Gastrocnemius medialis (tissue), 4 donors: ENCODE results near the gene MON2. TPM values are rescaled to one million over a fixed set of nuclear protein-coding genes. Genes with fewer than 3 reads are reported as not detected.

Experiments
- ATAC-seq, 2 donors: fragments of 150-250 bp; one replicate each; pipeline ENCODE4 v1.9.1; 2016
- DNase-seq, 2 donors: peaks; one replicate each; pipeline ENCODE4 v3.0.0-alpha.2; 2019
- H3K27ac ChIP-seq, 4 donors: fragments of 200-600 bp; sonication (generic); 1 replicate in 1 of 4; 2 replicates in 3 of 4; pipeline ENCODE4 v1.5.1; 2016 to 2018; ENCODE audit warnings: mild to moderate bottlenecking in 2 of 4, moderate library complexity in 1 of 4
- H3K27me3 ChIP-seq, 3 donors: fragments of 200-600 bp; sonication (generic) in 2 of 3; 1 replicate in 1 of 3; 2 replicates in 2 of 3; pipeline versions ENCODE4 v1.5.1 to v1.6.0; 2016 to 2019; ENCODE audit warnings: mild to moderate bottlenecking in 1 of 3, moderate library complexity in 1 of 3
- H3K36me3 ChIP-seq, 2 donors: fragments of 200-600 bp; sonication (generic) in 1 of 2; one replicate each; pipeline ENCODE4 v1.5.1; 2017 to 2018
- H3K4me1 ChIP-seq, 2 donors: fragments of 200-600 bp; sonication (generic) in 1 of 2; one replicate each; pipeline ENCODE4 v1.5.1; 2016 to 2017; ENCODE audit warnings: mild to moderate bottlenecking in 2 of 2
- H3K4me3 ChIP-seq, 4 donors: fragments of 200-600 bp; sonication (generic) in 3 of 4; 1 replicate in 1 of 4; 2 replicates in 3 of 4; pipeline ENCODE4 v1.5.1; 2016 to 2019; ENCODE audit warnings: mild to moderate bottlenecking in 2 of 4
- H3K9me3 ChIP-seq, 3 donors: fragments of 200-600 bp; sonication (generic) in 2 of 3; 1 replicate in 1 of 3; 2 replicates in 2 of 3; pipeline ENCODE4 v1.5.1; 2016 to 2019
- POLR2A ChIP-seq, 2 donors: fragments of 450-650 bp; IDR thresholded peaks; one replicate each; pipeline ENCODE4 v1.6.1; 2017; ENCODE audit warnings: antibody characterized with exemption in 2 of 2, mild to moderate bottlenecking in 2 of 2, moderate library complexity in 2 of 2
- in situ Hi-C, 4 donors: fragments of 200-750 bp; cut with MboI; loops; one replicate each; pipeline versions ENCODE4 v1.15.0 to v1.8.0; 2017; ENCODE audit warnings: low sequenced_read_pairs in 4 of 4
- intact Hi-C: fragments of 100-400 bp; cut with DNase I; formaldehyde crosslinking; loops from one replicate; pipeline ENCODE4 v1.15.1; 2023; ENCODE audit warnings: low total_unique reads
- total RNA-seq, 4 donors: library from RNA; depleted of rRNA; stranded (reverse); fragments of >200 nt; gene quantifications; one replicate each; pipeline versions ENCODE4 v1.1.0 to v1.2.3, GENCODE V29; 2016
- TF ChIP-seq, protein P1 (sequence below), 5 experiments: fragments of 450-650 bp in 3 of 5; fragments of 200-600 bp in 2 of 5; sonication (generic) in 2 of 5; IDR thresholded peaks in 4 of 5; conservative IDR thresholded peaks in 1 of 5; 1 replicate in 4 of 5; 2 replicates in 1 of 5; pipeline ENCODE4 v1.5.1; 2016 to 2019; ENCODE audit warnings: antibody characterized with exemption in 5 of 5, mild to moderate bottlenecking in 3 of 5, moderate library complexity in 3 of 5

Gene MON2
- total RNA-seq, 4 donors from 2014 or later = 9.2 to 57.2 (median 12.9) TPM

DNA sequence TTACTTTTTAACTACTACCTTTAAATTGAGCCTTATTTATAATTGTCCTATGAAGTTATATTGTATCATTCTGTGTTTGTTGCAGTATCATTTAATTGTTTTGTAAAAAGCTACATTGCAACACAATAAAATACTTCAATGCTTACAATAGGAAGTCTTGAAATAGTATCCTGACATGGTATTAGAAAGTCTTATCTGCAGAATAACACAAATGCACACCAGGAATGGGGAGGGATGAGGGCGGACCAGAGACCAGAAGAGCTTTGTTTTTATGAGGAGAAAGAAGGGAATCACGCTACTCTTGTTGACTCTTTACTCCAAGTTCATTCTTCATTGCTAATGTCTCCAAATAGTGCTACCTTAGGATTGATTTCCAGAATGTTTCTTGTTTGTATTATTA is 120.2 kb downstream of the MON2 start:
- Histone ChIP-seq H3K9me3 (no peaks in the 10 kb centered on the region), H3K27ac (no peak overlapping the region), H3K36me3 (peaks cover 0 to 17% of the 10 kb centered on the region in 2 donors), H3K27me3 (no peaks in the 10 kb centered on the region), H3K4me1 (no peaks in the 10 kb centered on the region), H3K4me3 (no peak overlapping the region)
- intact Hi-C loops (no loop called here), in situ Hi-C loops (loop anchor here in 2 of 4 donors (10.0 to 25.0 kb wide), 2 partner anchors 208 to 325 kb away; partner anchors contain the start of gene USP15 (in 1 of the 2))
- ATAC-seq (no peak), DNase-seq (no peak)
- no peak for TF ChIP-seq POLR2A (IDR thresholded peaks at IDR 0.05)
- TF ChIP-seq, protein P1, sequence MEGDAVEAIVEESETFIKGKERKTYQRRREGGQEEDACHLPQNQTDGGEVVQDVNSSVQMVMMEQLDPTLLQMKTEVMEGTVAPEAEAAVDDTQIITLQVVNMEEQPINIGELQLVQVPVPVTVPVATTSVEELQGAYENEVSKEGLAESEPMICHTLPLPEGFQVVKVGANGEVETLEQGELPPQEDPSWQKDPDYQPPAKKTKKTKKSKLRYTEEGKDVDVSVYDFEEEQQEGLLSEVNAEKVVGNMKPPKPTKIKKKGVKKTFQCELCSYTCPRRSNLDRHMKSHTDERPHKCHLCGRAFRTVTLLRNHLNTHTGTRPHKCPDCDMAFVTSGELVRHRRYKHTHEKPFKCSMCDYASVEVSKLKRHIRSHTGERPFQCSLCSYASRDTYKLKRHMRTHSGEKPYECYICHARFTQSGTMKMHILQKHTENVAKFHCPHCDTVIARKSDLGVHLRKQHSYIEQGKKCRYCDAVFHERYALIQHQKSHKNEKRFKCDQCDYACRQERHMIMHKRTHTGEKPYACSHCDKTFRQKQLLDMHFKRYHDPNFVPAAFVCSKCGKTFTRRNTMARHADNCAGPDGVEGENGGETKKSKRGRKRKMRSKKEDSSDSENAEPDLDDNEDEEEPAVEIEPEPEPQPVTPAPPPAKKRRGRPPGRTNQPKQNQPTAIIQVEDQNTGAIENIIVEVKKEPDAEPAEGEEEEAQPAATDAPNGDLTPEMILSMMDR (IDR thresholded peaks at IDR 0.05 in 4 of 5, conservative IDR thresholded peaks at IDR 0.05 in 1 of 5) = no peak

DNA sequence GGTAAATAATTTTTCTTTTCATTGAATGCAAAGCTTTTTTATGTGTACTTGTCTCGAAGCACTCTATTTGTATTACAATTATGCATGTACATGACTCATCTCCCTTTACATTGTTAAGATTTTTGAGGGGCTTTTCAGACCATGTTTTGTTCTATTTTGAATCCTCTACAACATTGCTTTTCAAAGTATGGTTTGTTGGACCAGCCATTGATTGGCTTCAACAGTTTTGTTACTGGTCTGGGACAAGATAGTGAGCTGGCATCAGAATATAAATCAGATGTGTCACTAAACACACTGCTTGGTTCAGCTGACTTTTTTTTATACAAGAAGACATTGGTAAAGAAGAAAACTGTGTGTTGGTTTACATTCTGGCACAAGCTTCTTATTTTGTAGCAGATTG is 122.3 kb downstream of the MON2 start:
- TF ChIP-seq POLR2A (IDR thresholded peaks at IDR 0.05) = no peak
- TF ChIP-seq, protein P1 (IDR thresholded peaks at IDR 0.05 in 4 of 5, conservative IDR thresholded peaks at IDR 0.05 in 1 of 5) = no peak
- no peak for ATAC-seq
- H3K27ac ChIP-seq = no peak overlapping the region
- no peaks in the 10 kb centered on the region for H3K27me3 ChIP-seq
- no peak overlapping the region for H3K4me3 ChIP-seq
- peaks cover 3 to 22% of the 10 kb centered on the region in 2 donors for H3K36me3 ChIP-seq
- no peak for DNase-seq
- intact Hi-C loops (no loop called here), in situ Hi-C loops (loop anchor here in 2 of 4 donors (10.0 to 25.0 kb wide), 2 partner anchors 206 to 327 kb away; partner anchors contain the start of gene USP15 (in 1 of the 2))
- no peaks in the 10 kb centered on the region for H3K4me1 ChIP-seq
- no peaks in the 10 kb centered on the region for H3K9me3 ChIP-seq

DNA sequence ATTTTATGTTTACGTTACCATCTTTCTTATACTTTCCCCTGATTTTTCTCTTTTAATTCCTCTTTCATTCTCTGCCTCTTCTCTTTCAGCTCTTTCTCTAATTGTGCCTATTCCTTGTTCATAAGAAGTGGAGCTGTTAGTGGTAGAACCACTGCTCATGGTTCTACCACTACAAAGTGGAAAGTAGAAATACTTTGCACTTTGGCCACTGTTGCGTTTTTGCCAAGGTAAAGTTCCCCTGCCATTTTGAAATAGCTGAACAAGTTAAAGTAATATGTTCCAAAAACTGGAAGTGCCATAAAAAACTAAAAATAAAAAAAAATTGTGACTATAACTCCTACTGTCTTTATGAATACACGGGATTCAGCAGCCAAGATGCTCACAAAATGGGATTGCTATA is 130.6 kb downstream of the MON2 start:
- intact Hi-C loops = no loop called here
- Histone ChIP-seq H3K4me1 (peaks cover 3 to 7% of the 10 kb centered on the region in 2 donors), H3K27ac (no peak overlapping the region), H3K27me3 (no peaks in the 10 kb centered on the region), H3K4me3 (no peak overlapping the region), H3K36me3 (peaks cover 3 to 5% of the 10 kb centered on the region in 2 donors), H3K9me3 (no peaks in the 10 kb centered on the region)
- no peak for TF ChIP-seq POLR2A (IDR thresholded peaks at IDR 0.05)
- TF ChIP-seq, protein P1 (IDR thresholded peaks at IDR 0.05 in 4 of 5, conservative IDR thresholded peaks at IDR 0.05 in 1 of 5) = no peak
- DNase-seq = no peak
- in situ Hi-C loops = loop anchor here in 1 of 4 donors (25.0 kb wide), 1 partner anchor 335 kb away; the partner anchor contains the start of gene USP15
- ATAC-seq = no peak

DNA sequence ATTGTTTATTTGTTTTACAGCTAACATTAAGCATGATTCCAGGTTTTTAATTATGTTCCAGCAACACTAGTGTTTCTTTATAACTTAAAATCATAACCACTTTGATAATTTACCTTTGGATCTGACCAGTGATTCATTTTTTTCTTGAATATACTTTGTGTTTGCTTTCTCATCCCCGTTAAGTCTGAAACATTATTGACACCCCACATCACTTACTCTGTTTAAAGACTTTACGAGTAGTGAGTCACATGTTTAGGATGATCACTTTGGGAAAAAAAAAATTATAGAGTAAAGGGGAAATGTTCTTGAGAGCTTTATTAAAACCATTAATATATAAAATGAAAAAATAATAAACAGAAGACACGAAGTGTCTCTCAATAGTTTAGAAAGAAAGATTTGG is 132.2 kb downstream of the MON2 start:
- no peak for DNase-seq
- H3K27me3 ChIP-seq = no peaks in the 10 kb centered on the region
- intact Hi-C loops = no loop called here
- in situ Hi-C loops = loop anchor here in 1 of 4 donors (25.0 kb wide), 1 partner anchor 337 kb away; the partner anchor contains the start of gene USP15
- no peak for TF ChIP-seq POLR2A (IDR thresholded peaks at IDR 0.05)
- TF ChIP-seq, protein P1 (IDR thresholded peaks at IDR 0.05 in 4 of 5, conservative IDR thresholded peaks at IDR 0.05 in 1 of 5) = no peak
- peaks cover 0 to under 1% of the 10 kb centered on the region in 2 donors for H3K36me3 ChIP-seq
- H3K4me3 ChIP-seq = no peak overlapping the region
- H3K4me1 ChIP-seq = peaks cover 3 to 10% of the 10 kb centered on the region in 2 donors
- no peak for ATAC-seq
- H3K27ac ChIP-seq = no peak overlapping the region
- H3K9me3 ChIP-seq = no peaks in the 10 kb centered on the region
